HCT116 (cell line): ENCODE measurements around the gene RNF10. TPM values are rescaled to one million over a fixed set of nuclear protein-coding genes. Genes with fewer than 3 reads are reported as not detected.

ENCODE experiments used
- ATAC-seq: fragments of 200-7000 bp; cut with Tn5 transposase; 2 replicates; pipeline ENCODE4 v1.9.1; 2020; ENCODE audit warnings: mild to moderate bottlenecking, moderate library complexity
- BruUV-seq: library from RNA; stranded (reverse); fragments of 400-500 nt; replicated peaks from 2 replicates; lab custom pipeline; 2021; lab: Mats Ljungman, UMichigan
- CTCF ChIA-PET: fragments of 300-600 bp; sonication (Branson Sonifier 250); formaldehyde crosslinking; loops from one replicate; lab custom pipeline; 2021; ENCODE audit warnings: antibody characterized with exemption; lab: Charles Lee
- POLR2A ChIA-PET: fragments of 300-600, 350-600 bp; sonication (Branson Sonifier 250); formaldehyde crosslinking; loops from one replicate; lab custom pipeline; 2021; ENCODE audit warnings: antibody characterized with exemption; lab: Charles Lee
- RAD21 ChIA-PET, 2 experiments: fragments of 300-600 bp; sonication (Branson Sonifier 250); formaldehyde crosslinking; loops; one replicate each; lab custom pipeline; 2023; ENCODE audit warnings: low total read pairs in 2 of 2; ENCODE audit not compliant: uncharacterized antibody in 2 of 2, unreplicated experiment in 2 of 2, low non-redundant PET in 1 of 2; lab: Charles Lee
- DNase-seq: peaks from one replicate; pipeline ENCODE4 v3.0.0-alpha.2; 2010; ENCODE audit warnings: low read depth, low spot score
- H2AFZ ChIP-seq: fragments of 200-600 bp; shearing (Covaris generic), sonication (generic); 2 replicates; pipeline ENCODE4 v1.6.1; 2017; ENCODE audit warnings: low read depth, mixed run types, mixed read lengths, antibody characterized with exemption, low read length; ENCODE audit not compliant: poor library complexity, severe bottlenecking
- H3K27ac ChIP-seq: 2 replicates; pipeline ENCODE4 v1.5.1; 2012; ENCODE audit warnings: low read depth, low read length
- H3K27me3 ChIP-seq: fragments of 200-600 bp; sonication (generic); 2 replicates; pipeline ENCODE4 v1.6.1; 2016; ENCODE audit warnings: mixed run types, low read length, mixed read lengths; ENCODE audit not compliant: insufficient read depth
- H3K36me3 ChIP-seq, 2 experiments: fragments of 200-500 bp in 1 of 2; fragments of 200-600 bp in 1 of 2; sonication (Bioruptor generic) in 1 of 2; sonication (generic) in 1 of 2; 2 replicates each; pipeline versions ENCODE4 v1.5.1 to v1.6.1; 2014 to 2016; ENCODE audit warnings: low read length in 2 of 2, inconsistent platforms in 1 of 2, mixed read lengths in 1 of 2, mixed run types in 1 of 2; ENCODE audit not compliant: insufficient read depth in 2 of 2, control insufficient read depth in 1 of 2
- H3K4me1 ChIP-seq, 2 experiments: fragments of 200-600 bp in 1 of 2; sonication (generic) in 1 of 2; 2 replicates each; pipeline versions ENCODE4 v1.5.1 to v1.6.1; 2012 to 2017; ENCODE audit warnings: low read length in 2 of 2, inconsistent platforms in 1 of 2, mild to moderate bottlenecking in 1 of 2, mixed read lengths in 1 of 2, mixed run types in 1 of 2, moderate library complexity in 1 of 2; ENCODE audit not compliant: insufficient read depth in 2 of 2, control insufficient read depth in 1 of 2
- H3K4me2 ChIP-seq: fragments of 200-600 bp; sonication (generic); 2 replicates; pipeline ENCODE4 v1.6.1; 2017; ENCODE audit warnings: mixed run types, low read length, mixed read lengths
- H3K4me3 ChIP-seq, 2 experiments: fragments of 200-600 bp in 1 of 2; sonication (generic) in 1 of 2; replicated peaks in 1 of 2; 2 replicates each; pipeline ENCODE4 v1.5.1; 2011 to 2016; ENCODE audit warnings: low read length in 2 of 2, control low read depth in 1 of 2, low read depth in 1 of 2, mild to moderate bottlenecking in 1 of 2, mixed read lengths in 1 of 2, mixed run types in 1 of 2
- H3K79me2 ChIP-seq: fragments of 200-600 bp; sonication (generic); 2 replicates; pipeline ENCODE4 v1.6.1; 2017; ENCODE audit warnings: mild to moderate bottlenecking, mixed run types, low read length, moderate library complexity, mixed read lengths; ENCODE audit not compliant: insufficient read depth
- H3K9ac ChIP-seq: fragments of 200-600 bp; sonication (generic); 2 replicates; pipeline ENCODE4 v1.6.1; 2016; ENCODE audit warnings: low read length, mixed read lengths
- H3K9me2 ChIP-seq: fragments of 200-600 bp; sonication (generic), shearing (Covaris generic); 2 replicates; pipeline ENCODE4 v1.6.1; 2017; ENCODE audit warnings: mixed run types, mild to moderate bottlenecking, moderate library complexity; ENCODE audit not compliant: insufficient read depth
- H3K9me3 ChIP-seq, 2 experiments: fragments of 200-500 bp in 1 of 2; fragments of 200-600 bp in 1 of 2; sonication (Bioruptor generic) in 1 of 2; sonication (generic) in 1 of 2; 2 replicates each; pipeline ENCODE4 v1.6.1; 2014 to 2017; ENCODE audit warnings: low read length in 2 of 2, mixed read lengths in 2 of 2, inconsistent platforms in 1 of 2, low read depth in 1 of 2, mild to moderate bottlenecking in 1 of 2, mixed run types in 1 of 2, moderate library complexity in 1 of 2; ENCODE audit not compliant: control insufficient read depth in 1 of 2, insufficient read depth in 1 of 2
- H4K20me1 ChIP-seq: fragments of 200-600 bp; sonication (generic), shearing (Covaris generic); 2 replicates; pipeline ENCODE4 v1.6.1; 2017; ENCODE audit warnings: mixed run types, mild to moderate bottlenecking, moderate library complexity; ENCODE audit not compliant: insufficient read depth
- CBX3 ChIP-seq: IDR thresholded peaks from 2 replicates; pipeline ENCODE4 v1.6.1; 2012; ENCODE audit warnings: low read depth
- CEBPB ChIP-seq: IDR thresholded peaks from 2 replicates; pipeline ENCODE4 v1.6.1; 2012; ENCODE audit warnings: low read depth
- EGR1 ChIP-seq: IDR thresholded peaks from 2 replicates; pipeline ENCODE4 v1.6.1; 2012; ENCODE audit warnings: low read depth
- FOSL1 ChIP-seq: IDR thresholded peaks from 2 replicates; pipeline ENCODE4 v1.6.1; 2012; ENCODE audit warnings: low read depth
- JUND ChIP-seq: IDR thresholded peaks from 2 replicates; pipeline ENCODE4 v1.6.1; 2012
- MAX ChIP-seq: IDR thresholded peaks from 2 replicates; pipeline ENCODE4 v1.6.1; 2012
- POLR2A ChIP-seq: IDR thresholded peaks from 2 replicates; pipeline ENCODE4 v1.7.0; 2011; ENCODE audit warnings: borderline replicate concordance; ENCODE audit not compliant: insufficient read depth, insufficient read length; ENCODE audit errors: extremely low read depth
- SP1 ChIP-seq: IDR thresholded peaks from 2 replicates; pipeline ENCODE4 v1.6.1; 2012; ENCODE audit warnings: low read depth
- SRF ChIP-seq: IDR thresholded peaks from 2 replicates; pipeline ENCODE4 v1.6.1; 2012; ENCODE audit warnings: low read depth
- YY1 ChIP-seq: IDR thresholded peaks from 2 replicates; pipeline ENCODE4 v1.6.1; 2011; ENCODE audit warnings: low read length, low read depth, moderate library complexity, mild to moderate bottlenecking; ENCODE audit not compliant: insufficient replicate concordance; ENCODE audit errors: extremely low read depth
- ZFX ChIP-seq: fragments of 450-650 bp; IDR thresholded peaks from 2 replicates; pipeline ENCODE4 v1.6.1; 2017
- ZNF274 ChIP-seq: fragments of 200-500 bp; sonication (Bioruptor generic); IDR thresholded peaks from 2 replicates; pipeline ENCODE4 v1.6.1; 2014; ENCODE audit warnings: mild to moderate bottlenecking, low read depth, low read length, inconsistent platforms
- intact Hi-C: fragments of 100-400 bp; cut with micrococcal nuclease; formaldehyde crosslinking; loops from 2 replicates; pipeline ENCODE4 v1.10.0; 2022
- total RNA-seq: library from RNA; stranded (reverse); gene quantifications from one replicate; pipeline ENCODE4 v1.2.1, GENCODE V29; 2021; ENCODE audit not compliant: unreplicated experiment
- TF ChIP-seq, protein P1 (sequence below): IDR thresholded peaks from 2 replicates; pipeline ENCODE4 v1.6.1; 2012

Gene RNF10
- total RNA-seq, 1 experiment from 2014 or later = 141 TPM

DNA sequence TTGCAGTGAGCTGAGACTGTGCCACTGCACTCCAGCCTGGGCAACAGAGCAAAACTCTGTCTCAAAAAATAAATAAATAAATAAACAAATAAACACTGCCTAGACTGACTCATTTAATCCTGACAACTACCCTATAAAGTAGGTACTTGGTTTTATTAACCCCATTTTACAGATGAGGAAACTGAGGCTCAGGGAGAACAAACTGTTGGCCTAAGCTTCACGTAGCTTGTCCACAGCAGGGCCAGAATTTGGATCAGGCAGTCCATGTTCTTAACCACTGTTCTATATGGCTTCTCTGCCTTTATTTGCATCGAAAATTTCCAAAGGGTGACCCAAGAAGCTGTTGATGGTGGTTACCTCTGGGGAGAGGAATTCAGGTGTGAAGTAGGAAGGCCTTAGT lies 52.7 kb downstream of the RNF10 start:
- no peaks in the 10 kb centered on the region for H3K9me3 ChIP-seq
- no peaks in the 10 kb centered on the region for H3K79me2 ChIP-seq
- no peak overlapping the region for H3K27ac ChIP-seq
- BruUV-seq = no TSS peak
- TF ChIP-seq ZFX = no peak
- no peak for TF ChIP-seq MAX
- TF ChIP-seq SP1 = no peak
- no peak for TF ChIP-seq YY1
- TF ChIP-seq FOSL1 = no peak
- no peak overlapping the region for H3K4me2 ChIP-seq
- ChIA-PET RAD21 (no interaction called here), POLR2A (no interaction called here), CTCF (no interaction called here)
- intact Hi-C loops = no loop called here
- no peak overlapping the region for H3K9ac ChIP-seq
- H4K20me1 ChIP-seq = no peaks in the 10 kb centered on the region
- H3K36me3 ChIP-seq = no peaks in the 10 kb centered on the region
- H3K4me3 ChIP-seq = no peak overlapping the region
- no peaks in the 10 kb centered on the region for H3K9me2 ChIP-seq
- H3K27me3 ChIP-seq = no peaks in the 10 kb centered on the region
- DNase-seq = no peak
- H2AFZ ChIP-seq = no peak overlapping the region
- ATAC-seq = no peak
- H3K4me1 ChIP-seq = peaks cover 13 to 36% of the 10 kb centered on the region in 2 experiments

GRCh38 chr12:120588371-120588770 lies 54.2 kb downstream of the RNF10 start:
- POLR2A ChIA-PET = no interaction called here

More at GRCh38 chr12:120588371-120588770, 54.2 kb downstream of the RNF10 start:
- no peak overlapping the region for H3K27ac ChIP-seq
- DNase-seq = no peak
- no peaks in the 10 kb centered on the region for H3K27me3 ChIP-seq
- RAD21 ChIA-PET = no interaction called here
- CTCF ChIA-PET = interaction anchor here (0.9 kb wide), 1 partner anchor 61 kb away, joined by 3 read pairs; no protein-coding TSS in a partner anchor
- H3K9ac ChIP-seq = no peak overlapping the region
- no peaks in the 10 kb centered on the region for H3K36me3 ChIP-seq
- H2AFZ ChIP-seq = no peak overlapping the region
- no peaks in the 10 kb centered on the region for H3K79me2 ChIP-seq
- TF ChIP-seq JUND (no peak), ZFX (no peak), POLR2A (no peak), CEBPB (no peak), ZNF274 (no peak), SRF (no peak), EGR1 (no peak), CBX3 (no peak)
- TF ChIP-seq, protein P1, sequence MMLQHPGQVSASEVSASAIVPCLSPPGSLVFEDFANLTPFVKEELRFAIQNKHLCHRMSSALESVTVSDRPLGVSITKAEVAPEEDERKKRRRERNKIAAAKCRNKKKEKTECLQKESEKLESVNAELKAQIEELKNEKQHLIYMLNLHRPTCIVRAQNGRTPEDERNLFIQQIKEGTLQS = no peak
- no TSS peak for BruUV-seq
- H3K9me2 ChIP-seq = no peaks in the 10 kb centered on the region
- ATAC-seq = no peak
- H3K4me3 ChIP-seq = no peak overlapping the region
- no peaks in the 10 kb centered on the region for H3K9me3 ChIP-seq
- H3K4me1 ChIP-seq = peaks cover 13 to 29% of the 10 kb centered on the region in 2 experiments
- intact Hi-C loops = no loop called here
- no peaks in the 10 kb centered on the region for H4K20me1 ChIP-seq
- H3K4me2 ChIP-seq = no peak overlapping the region
